ENCODE data around the gene INMT.

Gene INMT

DNA sequence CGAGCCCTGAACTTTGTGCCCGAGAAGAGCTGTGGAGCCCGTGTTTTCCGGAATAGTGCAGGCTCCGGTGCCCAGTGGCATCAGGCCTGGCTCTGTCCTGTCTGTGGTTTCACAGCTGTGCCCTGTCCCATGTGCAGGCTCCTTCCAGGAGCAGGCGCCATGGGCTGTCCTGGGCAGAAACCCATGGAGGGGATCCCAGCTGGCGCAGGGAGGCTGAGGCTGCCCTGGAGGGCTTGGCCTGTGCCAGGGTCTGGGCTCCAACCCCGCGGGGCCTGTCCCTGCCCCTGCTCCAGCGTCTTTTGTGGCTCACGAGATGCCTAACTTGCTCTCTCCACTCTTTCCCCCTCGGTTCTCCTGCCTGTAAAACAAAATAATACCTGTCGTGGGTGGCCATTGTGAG lies 46.3 kb upstream of the INMT start:
- Histone ChIP-seq H2AK5ac (ENCODE audit: low read depth, low read length) (no peak overlapping the region), H3K9me3 (replicated peaks in 1 of 2; ENCODE audit: control insufficient read depth in 2 of 2, insufficient read depth in 1 of 2, low read depth in 1 of 2, low read length in 2 of 2) (peaks cover 0 to 2% of the 10 kb centered on the region in 2 donors), H3K9ac (ENCODE audit: low read depth, low read length, poor library complexity) (no peak overlapping the region), H3K4me3 (ENCODE audit: low read length in 2 of 2) (no peak overlapping the region), H3K23ac (ENCODE audit: low read depth, low read length, poor library complexity) (no peak overlapping the region), H4K8ac (ENCODE audit: low read depth, low read length) (no peak overlapping the region), H3K4me2 (ENCODE audit: insufficient read depth, low read length, poor library complexity, severe bottlenecking) (no peak overlapping the region), H4K91ac (ENCODE audit: low read depth, low read length, poor library complexity) (no peak overlapping the region), H2BK15ac (ENCODE audit: low read length) (no peak overlapping the region), H2BK5ac (ENCODE audit: low read length) (no peak overlapping the region), H2BK120ac (ENCODE audit: low read depth, low read length) (no peak overlapping the region), H2BK12ac (ENCODE audit: low read length) (peak overlapping the region; percentile 35), H3K79me1 (ENCODE audit: low read depth, low read length) (no peaks in the 10 kb centered on the region), H3K14ac (ENCODE audit: low read length) (peak overlapping the region; percentile 26), H3K18ac (ENCODE audit: low read length) (peak overlapping the region; percentile 28), H3K27me3 (ENCODE audit: control insufficient read depth in 3 of 3, insufficient read depth in 3 of 3, low read depth in 1 of 3, low read length in 3 of 3) (peaks cover 0 to 12% (median 0%) of the 10 kb centered on the region in 3 experiments), H3K27ac (replicated peaks; ENCODE audit: low read length) (no peak overlapping the region), H3K4me1 (ENCODE audit: control insufficient read depth in 2 of 2, insufficient read depth in 1 of 2, low read depth in 1 of 2, low read length in 2 of 2) (peaks cover 0 to 15% of the 10 kb centered on the region in 2 donors), H2AFZ (ENCODE audit: low read length) (no peak overlapping the region), H3K36me3 (replicated peaks in 1 of 2; ENCODE audit: control insufficient read depth in 2 of 2, insufficient read depth in 2 of 2, low read length in 2 of 2) (no peaks in the 10 kb centered on the region), H3K4ac (ENCODE audit: low read length) (no peak overlapping the region)
- WGBS, 2 donors (ENCODE audit: extremely low coverage in 2 of 2, insufficient read length in 2 of 2, insufficient replicate concordance in 1 of 2): no CpG with 5 or more reads among the region's 13 CpGs
- DNase-seq (ENCODE audit: low spot score): no peak

DNA sequence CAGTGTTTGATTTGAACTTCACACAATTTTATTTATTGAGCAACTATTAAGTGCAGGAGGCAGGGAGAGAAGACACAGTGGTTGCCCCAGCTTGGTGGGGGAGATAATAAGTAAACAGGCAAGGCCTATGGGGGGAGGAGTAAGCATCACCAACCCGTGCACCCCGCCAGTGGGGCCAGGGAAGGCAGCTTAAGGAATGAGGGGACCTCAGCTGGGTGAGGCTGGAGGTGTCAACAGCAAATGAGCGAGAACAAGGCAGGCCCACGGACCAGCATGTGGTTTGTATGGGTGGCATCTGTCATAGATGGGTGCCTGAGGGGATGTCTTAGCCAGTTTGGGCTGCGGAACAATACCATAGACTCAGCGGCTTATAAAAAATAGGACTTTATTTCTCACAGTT lies 45.6 kb upstream of the INMT start:
- Histone ChIP-seq H3K4me2 (ENCODE audit: insufficient read depth, low read length, poor library complexity, severe bottlenecking) (no peak overlapping the region), H2BK12ac (ENCODE audit: low read length) (no peak overlapping the region), H3K9ac (ENCODE audit: low read depth, low read length, poor library complexity) (peak overlapping the region; percentile 63)

DNA sequence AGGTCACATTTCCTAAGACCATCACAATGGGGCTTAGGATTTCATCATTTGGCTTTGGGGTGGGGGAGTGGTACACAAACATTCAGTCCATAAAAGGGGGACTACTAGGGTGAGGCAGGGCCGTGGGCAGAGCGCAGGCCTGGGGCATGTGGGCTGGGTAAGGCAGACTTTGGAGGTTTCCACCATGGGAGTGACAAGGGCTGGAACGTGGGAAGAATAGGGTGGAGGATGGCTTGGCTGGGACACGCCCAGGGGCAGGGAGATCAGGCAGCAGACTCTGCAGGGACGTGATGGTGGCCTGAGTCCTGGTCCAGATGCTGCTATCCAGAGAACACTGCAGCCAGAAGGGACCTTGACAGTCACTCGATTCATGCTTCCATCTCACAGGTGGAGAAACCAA lies 45.0 kb upstream of the INMT start:
- H4K91ac ChIP-seq (ENCODE audit: low read depth, low read length, poor library complexity): no peak overlapping the region
- no peak overlapping the region for H3K4ac ChIP-seq (ENCODE audit: low read length)
- no peak overlapping the region for H3K18ac ChIP-seq (ENCODE audit: low read length)
- H2BK12ac ChIP-seq (ENCODE audit: low read length): no peak overlapping the region
- H3K9me3 ChIP-seq (replicated peaks in 1 of 2; ENCODE audit: control insufficient read depth in 2 of 2, insufficient read depth in 1 of 2, low read depth in 1 of 2, low read length in 2 of 2): peaks cover 0 to 2% of the 10 kb centered on the region in 2 donors
- H2BK5ac ChIP-seq (ENCODE audit: low read length): peak overlapping the region; percentile 82
- H4K8ac ChIP-seq (ENCODE audit: low read depth, low read length): peak overlapping the region; percentile 84
- H3K27ac ChIP-seq (replicated peaks; ENCODE audit: low read length): no peak overlapping the region
- H2AFZ ChIP-seq (ENCODE audit: low read length): no peak overlapping the region
- H3K4me3 ChIP-seq (ENCODE audit: low read length in 2 of 2): no peak overlapping the region
- H2AK5ac ChIP-seq (ENCODE audit: low read depth, low read length): no peak overlapping the region
- H2BK15ac ChIP-seq (ENCODE audit: low read length): no peak overlapping the region
- WGBS, 2 donors (ENCODE audit: extremely low coverage in 2 of 2, insufficient read length in 2 of 2, insufficient replicate concordance in 1 of 2): no CpG with 5 or more reads among the region's 6 CpGs
- peak overlapping the region; percentile 75 for H3K14ac ChIP-seq (ENCODE audit: low read length)
- no peaks in the 10 kb centered on the region for H3K79me1 ChIP-seq (ENCODE audit: low read depth, low read length)
- H2BK120ac ChIP-seq (ENCODE audit: low read depth, low read length): no peak overlapping the region
- no peaks in the 10 kb centered on the region for H3K36me3 ChIP-seq (replicated peaks in 1 of 2; ENCODE audit: control insufficient read depth in 2 of 2, insufficient read depth in 2 of 2, low read length in 2 of 2)
- no peak overlapping the region for H3K4me2 ChIP-seq (ENCODE audit: insufficient read depth, low read length, poor library complexity, severe bottlenecking)
- peak overlapping the region; percentile 30 for H3K23ac ChIP-seq (ENCODE audit: low read depth, low read length, poor library complexity)
- H3K9ac ChIP-seq (ENCODE audit: low read depth, low read length, poor library complexity): no peak overlapping the region
- no peak for DNase-seq (ENCODE audit: low spot score)
- H3K4me1 ChIP-seq (ENCODE audit: control insufficient read depth in 2 of 2, insufficient read depth in 1 of 2, low read depth in 1 of 2, low read length in 2 of 2): peaks cover 0 to 9% of the 10 kb centered on the region in 2 donors
- H3K27me3 ChIP-seq (ENCODE audit: control insufficient read depth in 3 of 3, insufficient read depth in 3 of 3, low read depth in 1 of 3, low read length in 3 of 3): peaks cover 0 to 4% (median 0%) of the 10 kb centered on the region in 3 experiments

More for the DNA sequence above, 45.6 kb upstream of the INMT start:
- H3K23ac ChIP-seq (ENCODE audit: low read depth, low read length, poor library complexity): no peak overlapping the region
- no peak overlapping the region for H2BK120ac ChIP-seq (ENCODE audit: low read depth, low read length)
- H2BK15ac ChIP-seq (ENCODE audit: low read length): no peak overlapping the region
- WGBS, 2 donors (ENCODE audit: extremely low coverage in 2 of 2, insufficient read length in 2 of 2, insufficient replicate concordance in 1 of 2): no CpG with 5 or more reads among the region's 6 CpGs
- H4K8ac ChIP-seq (ENCODE audit: low read depth, low read length): no peak overlapping the region
- no peak overlapping the region for H2AFZ ChIP-seq (ENCODE audit: low read length)
- no peak overlapping the region for H4K91ac ChIP-seq (ENCODE audit: low read depth, low read length, poor library complexity)
- peak overlapping the region; percentile 56 for H2AK5ac ChIP-seq (ENCODE audit: low read depth, low read length)
- H3K27me3 ChIP-seq (ENCODE audit: control insufficient read depth in 3 of 3, insufficient read depth in 3 of 3, low read depth in 1 of 3, low read length in 3 of 3): peaks cover 0 to 5% (median 0%) of the 10 kb centered on the region in 3 experiments
- DNase-seq (ENCODE audit: low spot score): no peak
- peaks cover 0 to 9% of the 10 kb centered on the region in 2 donors for H3K4me1 ChIP-seq (ENCODE audit: control insufficient read depth in 2 of 2, insufficient read depth in 1 of 2, low read depth in 1 of 2, low read length in 2 of 2)
- no peak overlapping the region for H3K4me3 ChIP-seq (ENCODE audit: low read length in 2 of 2)
- no peaks in the 10 kb centered on the region for H3K36me3 ChIP-seq (replicated peaks in 1 of 2; ENCODE audit: control insufficient read depth in 2 of 2, insufficient read depth in 2 of 2, low read length in 2 of 2)
- H3K79me1 ChIP-seq (ENCODE audit: low read depth, low read length): no peaks in the 10 kb centered on the region
- no peak overlapping the region for H3K4ac ChIP-seq (ENCODE audit: low read length)
- H3K27ac ChIP-seq (replicated peaks; ENCODE audit: low read length): no peak overlapping the region
- H3K18ac ChIP-seq (ENCODE audit: low read length): peak overlapping the region; percentile 36
- H2BK5ac ChIP-seq (ENCODE audit: low read length): no peak overlapping the region
- no peak overlapping the region for H3K14ac ChIP-seq (ENCODE audit: low read length)
- peaks cover 0 to 2% of the 10 kb centered on the region in 2 donors for H3K9me3 ChIP-seq (replicated peaks in 1 of 2; ENCODE audit: control insufficient read depth in 2 of 2, insufficient read depth in 1 of 2, low read depth in 1 of 2, low read length in 2 of 2)

DNA sequence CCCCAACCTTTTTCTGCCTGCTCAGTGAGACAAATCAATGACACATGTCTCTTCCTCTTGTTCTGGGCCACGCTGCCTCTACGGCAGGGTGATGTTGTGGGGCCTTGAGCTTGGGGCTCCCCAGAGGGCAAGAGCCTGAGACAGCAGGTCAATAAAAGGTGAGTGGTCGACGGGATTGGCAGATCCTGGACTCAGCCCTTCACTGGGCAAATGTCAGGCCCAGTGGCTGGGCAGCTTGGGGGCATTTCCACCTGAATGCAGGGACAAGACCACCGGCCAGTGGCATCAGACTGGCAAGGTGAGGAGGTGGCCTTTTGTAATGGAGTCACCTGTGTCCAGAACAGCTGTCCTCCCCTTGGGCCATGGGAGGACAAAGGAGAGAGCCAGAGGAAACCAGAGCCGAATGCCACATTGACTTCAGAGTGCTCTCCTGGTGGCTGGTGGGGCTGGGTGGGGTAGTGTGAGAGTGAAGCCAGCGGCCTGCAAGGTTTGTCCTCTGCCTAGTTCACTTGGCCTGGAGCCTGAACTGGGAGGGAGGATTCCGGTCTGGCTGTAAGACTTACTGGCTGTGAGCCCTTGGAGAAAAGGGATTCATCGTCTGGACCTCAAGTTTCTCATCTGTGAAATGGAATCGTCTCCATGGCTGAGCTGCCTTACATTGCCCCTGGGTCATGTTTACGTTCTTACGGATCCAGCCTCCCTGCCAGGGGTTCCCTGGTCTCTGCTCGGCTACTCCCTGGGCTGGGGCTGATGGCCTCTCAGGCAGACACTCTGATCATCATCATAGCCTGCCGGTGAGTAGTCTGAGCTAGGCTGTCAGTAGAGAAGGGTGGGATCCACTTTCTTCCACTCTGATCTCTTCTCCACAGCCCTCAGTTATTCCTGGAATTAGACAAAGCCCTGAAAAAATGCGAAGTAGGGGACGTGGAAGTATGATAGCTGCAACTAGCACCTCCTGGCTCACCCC lies 44.3 kb upstream of the INMT start:
- Histone ChIP-seq H2BK120ac (ENCODE audit: low read depth, low read length) (no peak overlapping the region), H2BK5ac (ENCODE audit: low read length) (peak overlapping the region; percentile 82), H3K27me3 (ENCODE audit: control insufficient read depth in 3 of 3, insufficient read depth in 3 of 3, low read depth in 1 of 3, low read length in 3 of 3) (peaks cover 0 to 7% (median 0%) of the 10 kb centered on the region in 3 experiments), H3K4me1 (ENCODE audit: control insufficient read depth in 2 of 2, insufficient read depth in 1 of 2, low read depth in 1 of 2, low read length in 2 of 2) (peaks cover 0 to 9% of the 10 kb centered on the region in 2 donors), H3K36me3 (replicated peaks in 1 of 2; ENCODE audit: control insufficient read depth in 2 of 2, insufficient read depth in 2 of 2, low read length in 2 of 2) (no peaks in the 10 kb centered on the region), H3K9me3 (replicated peaks in 1 of 2; ENCODE audit: control insufficient read depth in 2 of 2, insufficient read depth in 1 of 2, low read depth in 1 of 2, low read length in 2 of 2) (peaks cover 0 to 2% of the 10 kb centered on the region in 2 donors), H3K4me3 (ENCODE audit: low read length in 2 of 2) (no peak overlapping the region), H2AFZ (ENCODE audit: low read length) (no peak overlapping the region), H4K8ac (ENCODE audit: low read depth, low read length) (peak overlapping the region; percentile 84), H3K4me2 (ENCODE audit: insufficient read depth, low read length, poor library complexity, severe bottlenecking) (no peak overlapping the region), H3K18ac (ENCODE audit: low read length) (peak overlapping the region; percentile 74), H3K23ac (ENCODE audit: low read depth, low read length, poor library complexity) (peak overlapping the region; percentile 30), H3K79me1 (ENCODE audit: low read depth, low read length) (no peaks in the 10 kb centered on the region), H2BK12ac (ENCODE audit: low read length) (no peak overlapping the region), H3K4ac (ENCODE audit: low read length) (no peak overlapping the region), H3K27ac (replicated peaks; ENCODE audit: low read length) (no peak overlapping the region), H2BK15ac (ENCODE audit: low read length) (no peak overlapping the region), H3K14ac (ENCODE audit: low read length) (peak overlapping the region; percentile 78), H2AK5ac (ENCODE audit: low read depth, low read length) (no peak overlapping the region), H3K9ac (ENCODE audit: low read depth, low read length, poor library complexity) (no peak overlapping the region), H4K91ac (ENCODE audit: low read depth, low read length, poor library complexity) (no peak overlapping the region)
- whole genome bisulfite sequencing, 2 donors (ENCODE audit: extremely low coverage in 2 of 2, insufficient read length in 2 of 2, insufficient replicate concordance in 1 of 2): no CpG with 5 or more reads among the region's 16 CpGs
- no peak for DNase-seq (ENCODE audit: low spot score)
